UCSD-AML1 (cell line): ENCODE measurements around the gene CCDC73.
A peak's percentile ranks its signal among the peaks of the same experiment; 100 is the strongest.
"Not testable (repeated sequence)": the region's sequence is repeated elsewhere in the genome, so short reads cannot be mapped to it uniquely, and the experiment has no call there.

ENCODE experiments used
- DNase-seq: peaks from one replicate; lab custom pipeline; 2025; ENCODE audit not compliant: unreplicated experiment; lab: John Stamatoyannopoulos, UW

The CCDC73 gene

GRCh38 chr11:32796425-32796824 lies 2.0 kb upstream of the CCDC73 start:
- DNase-seq: no peak

GRCh38 chr11:32792948-32793475 lies 1.4 kb downstream of the CCDC73 start:
- peak; percentile 39 for DNase-seq

DNA sequence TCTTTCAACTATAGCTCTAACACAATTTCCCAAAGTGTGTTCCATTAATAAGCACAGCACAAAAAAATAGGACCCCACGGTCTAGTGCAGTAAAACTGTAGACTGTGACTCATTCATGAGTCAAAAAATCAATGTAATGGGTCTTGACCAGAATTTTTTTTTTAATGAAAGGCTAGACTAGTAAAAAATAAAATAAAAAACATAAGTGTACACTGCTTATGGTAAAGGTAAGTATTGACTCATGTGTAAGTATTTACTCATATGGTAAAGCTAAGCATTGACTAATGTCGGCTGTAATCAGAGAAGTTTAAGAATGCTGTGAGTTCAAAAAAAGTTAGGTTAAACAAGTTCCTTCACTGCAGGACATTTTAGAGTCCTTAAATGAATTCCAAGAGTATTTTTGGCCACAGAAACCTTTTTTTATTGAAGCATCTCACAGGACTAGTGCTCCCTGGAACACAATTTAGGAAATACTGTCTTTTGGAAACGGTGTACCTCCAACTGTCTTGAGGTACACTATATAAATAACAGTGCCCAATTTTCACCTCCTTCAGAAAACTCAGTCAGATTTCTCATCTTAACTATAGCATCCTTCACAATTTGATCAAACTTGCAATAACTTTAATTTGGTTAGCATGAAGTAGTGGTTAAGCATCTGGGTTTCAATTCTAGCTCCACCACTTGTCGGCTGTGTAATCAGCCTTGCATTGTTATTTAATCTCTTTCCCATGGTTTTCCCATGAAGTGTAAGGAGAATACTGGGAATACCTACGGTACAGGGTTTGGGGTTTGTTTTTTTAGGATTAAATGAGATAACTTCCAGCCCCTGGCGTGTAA lies 2.1 kb downstream of the CCDC73 start:
- no peak for DNase-seq

DNA sequence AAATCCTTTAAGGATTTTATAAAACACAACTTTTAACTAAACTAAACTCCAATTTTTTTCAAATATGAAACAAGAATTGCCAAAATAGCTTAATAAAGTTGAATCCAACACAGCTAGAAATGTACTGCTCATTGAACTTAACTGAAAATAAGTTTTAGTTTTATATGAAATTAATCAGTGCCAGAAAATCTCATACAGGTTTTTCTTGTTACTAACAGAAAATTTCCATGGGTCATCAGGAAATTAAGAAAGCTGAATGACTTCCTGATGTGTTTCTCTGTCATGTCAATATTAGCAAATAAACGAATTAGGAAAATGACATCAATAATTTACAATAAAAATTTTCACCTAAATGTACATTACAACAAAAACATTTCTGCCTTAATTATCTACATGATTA lies 3.5 kb downstream of the CCDC73 start:
- no peak for DNase-seq

DNA sequence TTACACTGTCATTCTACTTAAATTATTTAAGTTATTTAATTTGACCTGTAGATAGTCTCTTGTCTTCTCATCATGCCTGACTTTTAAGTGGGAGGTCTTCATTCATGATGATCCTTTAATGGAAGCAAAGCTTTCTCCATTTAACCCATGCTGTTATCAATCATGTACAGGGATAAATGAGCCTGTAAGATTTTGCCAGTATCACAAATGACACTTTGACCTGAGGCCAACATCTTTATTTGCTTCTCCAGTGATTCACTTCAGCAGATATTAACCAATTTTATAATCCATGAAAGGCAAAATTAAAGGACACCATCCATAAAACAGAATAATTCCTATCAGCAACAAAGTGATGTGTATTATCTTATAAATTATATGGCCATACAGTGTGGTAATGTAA lies 7.7 kb downstream of the CCDC73 start:
- DNase-seq: no peak

GRCh38 chr11:32785262-32785661 lies 9.2 kb downstream of the CCDC73 start:
- no peak for DNase-seq

DNA sequence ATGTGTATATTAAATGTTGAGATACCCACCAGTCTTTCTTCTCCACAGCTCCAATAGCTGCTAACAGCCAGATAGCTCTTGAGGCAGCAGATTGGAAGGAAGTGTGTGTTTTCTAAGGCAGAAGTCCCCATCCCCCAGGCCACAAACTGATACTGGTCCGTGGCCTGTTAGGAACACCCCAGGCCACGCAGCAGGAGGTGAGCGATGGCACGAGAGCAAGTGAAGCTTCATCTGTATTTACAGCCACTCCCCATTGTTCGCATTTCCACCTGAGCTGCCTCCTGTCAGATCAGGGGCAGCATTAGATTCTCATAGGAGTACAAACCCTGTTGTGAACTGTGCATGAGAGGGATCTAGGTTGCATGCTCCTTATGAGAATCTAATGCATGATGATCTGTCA lies 12.7 kb downstream of the CCDC73 start:
- no peak for DNase-seq

DNA sequence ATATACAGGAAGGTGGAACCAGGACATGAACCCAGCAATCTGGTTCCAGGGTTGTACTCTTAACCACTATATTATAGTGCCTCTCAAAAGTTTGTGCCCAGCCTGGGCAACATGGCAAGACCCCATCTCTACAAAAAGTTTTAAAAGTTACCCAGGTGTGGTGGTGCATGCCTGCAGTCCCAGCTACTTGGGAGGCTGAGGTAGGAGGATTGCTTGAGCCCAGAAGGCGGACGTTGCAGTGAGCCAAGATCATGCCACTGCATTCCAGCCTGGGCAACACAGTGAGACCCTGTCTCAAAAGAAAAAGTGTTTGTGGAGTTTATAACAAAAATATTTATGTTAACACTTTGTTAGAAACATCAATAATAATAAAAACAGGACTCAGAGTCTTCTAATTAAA lies 13.6 kb downstream of the CCDC73 start:
- DNase-seq: not testable (repeated sequence)

DNA sequence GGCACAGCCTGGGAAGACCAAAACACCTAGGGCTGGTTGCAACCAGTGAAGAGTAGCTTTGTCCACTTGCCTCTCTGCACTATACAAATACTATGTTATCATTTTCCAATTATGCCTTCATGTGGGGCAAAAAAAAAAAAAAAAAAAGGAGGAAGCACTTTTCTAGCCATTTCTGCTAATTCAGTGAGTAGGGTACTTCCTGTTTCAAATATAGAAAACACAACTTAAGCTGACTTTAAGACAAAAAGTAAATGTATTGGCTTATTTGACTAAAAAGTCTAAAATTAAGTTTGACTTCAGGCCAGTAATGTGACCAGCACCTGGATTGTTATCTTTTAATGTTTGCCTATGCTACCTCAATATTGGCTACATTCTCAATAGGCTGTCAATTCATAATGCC lies 15.3 kb downstream of the CCDC73 start:
- no peak for DNase-seq

GRCh38 chr11:32775908-32776307 lies 18.6 kb downstream of the CCDC73 start:
- no peak for DNase-seq

DNA sequence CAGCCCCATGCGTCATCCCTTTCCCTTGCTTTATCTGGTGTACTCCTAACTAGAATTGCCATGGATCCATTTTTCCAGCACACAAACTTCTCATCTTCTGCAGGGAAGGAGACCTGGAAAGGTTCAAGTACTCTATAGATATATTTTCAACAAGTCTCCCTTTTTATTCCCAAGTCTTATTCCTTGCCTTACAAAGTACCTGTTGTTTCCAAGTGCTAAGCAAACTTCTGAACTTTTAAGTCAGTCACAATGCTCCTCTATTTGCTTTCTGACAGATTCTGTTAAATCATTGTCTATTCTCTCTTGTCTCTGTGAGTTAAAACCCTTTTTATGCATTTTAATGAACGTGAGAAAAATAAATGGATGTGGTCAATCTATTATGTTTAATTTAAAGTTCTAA lies 20.4 kb downstream of the CCDC73 start:
- no peak for DNase-seq

DNA sequence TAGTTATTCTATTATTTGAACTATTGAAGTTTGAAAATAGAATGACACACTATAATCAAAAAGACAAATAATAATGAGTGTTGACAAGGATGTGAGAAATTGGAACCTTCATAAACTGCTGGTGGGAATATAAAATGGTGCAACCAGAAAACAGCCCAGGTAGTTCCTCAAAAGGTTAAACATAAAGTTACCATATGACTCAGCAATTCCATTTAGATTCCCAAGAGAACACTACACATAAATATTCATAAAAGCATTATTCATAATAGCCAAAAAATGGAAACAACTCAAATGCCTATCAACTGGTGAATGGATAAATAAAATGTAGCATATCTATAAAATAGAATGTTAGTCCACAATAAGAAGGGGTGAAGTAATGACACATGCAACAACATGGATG lies 21.7 kb downstream of the CCDC73 start:
- no peak for DNase-seq

DNA sequence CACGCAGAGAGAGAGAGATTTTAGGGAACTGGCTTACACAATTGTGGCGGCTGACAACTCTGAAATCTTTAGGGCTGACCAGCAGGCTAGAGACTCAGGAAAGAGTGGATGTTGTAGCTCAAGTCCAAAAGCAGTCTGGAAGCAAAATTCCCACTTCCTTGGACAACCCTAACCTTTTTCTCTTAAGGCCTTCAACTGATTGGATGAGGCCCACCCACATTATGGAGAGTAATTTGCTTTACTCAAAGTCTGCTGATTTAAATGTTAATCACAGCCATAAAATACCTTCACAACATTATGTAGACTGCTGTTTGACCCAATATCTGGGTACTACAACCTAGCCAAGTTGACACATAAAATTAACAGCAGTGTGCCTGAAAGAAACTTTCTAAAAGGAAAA lies 32.7 kb downstream of the CCDC73 start:
- not testable (repeated sequence) for DNase-seq

DNA sequence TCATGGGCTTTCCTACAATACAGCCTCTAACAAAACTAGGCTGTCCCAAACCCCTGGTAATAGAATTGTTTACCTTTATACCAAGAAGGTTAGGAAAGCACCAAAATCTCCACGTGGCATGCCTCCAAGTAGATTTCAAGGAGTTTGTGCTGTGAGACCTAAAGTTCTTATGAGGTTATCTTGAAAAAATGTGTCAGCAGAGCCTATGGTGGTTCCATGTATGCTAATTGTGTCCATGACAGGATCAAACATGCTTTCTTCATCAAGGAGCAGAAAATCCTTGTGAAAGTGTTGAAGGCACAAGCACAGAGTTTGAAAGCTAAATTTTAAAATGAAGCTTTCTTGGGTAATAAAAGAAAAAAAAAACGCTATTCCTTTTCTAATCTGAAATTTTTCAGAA lies 36.2 kb downstream of the CCDC73 start:
- no peak for DNase-seq

DNA sequence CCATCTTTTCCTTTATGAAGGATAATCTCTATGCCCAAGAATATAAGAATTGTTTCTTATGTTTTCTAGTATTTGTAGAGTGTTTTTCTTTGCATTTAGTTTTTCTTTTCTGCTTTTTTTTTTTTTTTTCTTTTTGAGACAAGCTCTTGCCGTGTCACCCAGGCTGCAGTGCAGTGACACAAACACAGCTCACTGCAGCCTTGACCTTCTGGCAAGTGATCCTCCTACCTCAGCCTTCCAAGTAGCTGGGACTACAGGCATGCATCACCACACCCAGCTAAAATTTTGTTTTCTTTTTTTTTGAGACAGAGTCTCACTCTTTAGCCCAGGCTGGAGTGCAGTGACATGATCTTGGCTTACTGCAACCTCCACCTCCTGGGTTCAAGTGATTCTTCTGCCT lies 41.3 kb downstream of the CCDC73 start:
- DNase-seq: not testable (repeated sequence)

DNA sequence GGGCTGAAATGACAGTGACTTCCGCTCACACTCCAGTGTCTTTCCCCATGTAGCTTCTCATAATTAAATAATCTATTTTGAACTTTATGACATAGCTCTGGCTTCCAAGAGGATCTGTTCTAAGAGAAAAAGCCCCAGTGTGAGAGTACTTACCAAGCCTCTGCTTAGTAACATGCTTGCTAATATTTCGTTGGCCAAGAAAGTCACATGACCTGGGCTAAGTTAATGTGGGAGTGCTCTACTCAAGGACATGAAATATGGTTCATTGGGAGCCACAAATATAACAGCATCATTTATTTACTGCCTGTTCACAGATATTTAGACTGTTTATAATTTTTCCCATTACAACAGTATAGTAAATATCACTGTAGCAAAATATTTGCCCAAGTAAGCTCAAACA lies 42.5 kb downstream of the CCDC73 start:
- DNase-seq: no peak

DNA sequence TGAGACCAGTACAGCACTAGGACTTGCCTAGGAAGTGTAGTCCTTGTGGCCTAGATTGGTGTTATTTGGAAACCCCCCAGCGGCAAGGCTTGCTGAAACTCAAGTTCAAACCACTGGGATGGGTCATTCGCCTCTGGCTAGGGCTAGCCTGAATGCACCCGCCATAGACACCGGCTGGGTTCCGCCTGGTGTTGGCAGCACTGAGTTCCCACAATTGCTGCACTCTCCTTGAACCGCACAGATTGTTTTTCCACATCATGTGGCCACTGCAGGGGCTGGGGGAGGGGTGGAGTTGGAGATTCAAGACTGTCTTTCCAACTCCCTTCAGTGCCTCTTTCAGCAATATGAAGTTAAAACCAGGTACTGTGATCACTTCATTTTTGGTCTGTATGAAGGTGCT lies 43.1 kb downstream of the CCDC73 start:
- DNase-seq: no peak

- no peak for DNase-seq
Observed at GRCh38 chr11:32729976-32730375, 64.5 kb downstream of the CCDC73 start.

GRCh38 chr11:32723332-32723731 lies 71.1 kb downstream of the CCDC73 start:
- DNase-seq: no peak

DNA sequence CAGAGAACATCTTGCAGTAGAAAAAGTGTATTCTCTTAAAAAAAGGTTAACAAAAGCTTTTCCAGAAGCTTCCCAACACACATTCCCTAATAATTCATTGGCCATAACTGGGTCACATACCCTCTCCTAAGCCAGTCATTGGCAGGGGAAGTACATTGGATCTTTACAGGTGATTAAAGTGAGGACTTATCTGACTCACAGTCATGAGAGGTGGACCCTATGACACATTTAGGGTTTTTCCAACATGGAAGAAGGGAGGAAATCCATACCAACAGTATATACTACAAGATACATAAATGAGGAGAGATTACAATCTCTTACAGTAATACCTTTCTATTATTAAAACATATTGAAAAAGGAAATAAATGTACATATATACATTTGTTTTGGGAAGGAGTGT lies 72.2 kb downstream of the CCDC73 start:
- DNase-seq: no peak

DNA sequence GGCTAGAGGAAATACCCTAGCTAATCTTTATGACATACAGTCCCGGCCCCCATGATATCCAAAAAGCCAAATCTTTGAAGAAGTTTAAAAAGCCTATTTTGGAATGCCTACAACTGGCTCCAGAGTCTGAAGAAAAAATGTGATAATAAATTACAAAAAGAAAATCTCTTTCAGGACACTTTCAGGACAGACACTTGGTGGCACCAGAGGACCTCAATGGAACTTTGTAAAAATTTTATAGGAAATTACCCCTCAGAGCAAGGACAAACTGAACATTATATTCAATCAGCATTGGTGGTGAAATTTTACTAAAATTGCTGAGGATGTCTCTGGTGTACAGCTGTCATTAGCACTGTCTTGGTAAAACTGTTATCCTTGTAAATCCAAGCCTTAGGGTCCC lies 81.0 kb downstream of the CCDC73 start:
- DNase-seq: no peak

- not testable (repeated sequence) for DNase-seq
Observed at GRCh38 chr11:32708978-32709377, 85.5 kb downstream of the CCDC73 start.
